Breast epithelium (tissue), 4 donors: ENCODE measurements around the gene TTLL3. TPM values are rescaled to one million over a fixed set of nuclear protein-coding genes. Genes with fewer than 3 reads are reported as not detected.
A peak's percentile ranks its signal among the peaks of the same experiment; 100 is the strongest.

Experiments used
- DNase-seq, 2 donors: peaks; one replicate each; pipeline ENCODE4 v3.0.0-alpha.2; 2019; ENCODE audit warnings: low spot score in 2 of 2
- H3K27ac ChIP-seq, 2 donors: fragments of 200-600 bp; sonication (generic) in 1 of 2; one replicate each; pipeline ENCODE4 v1.5.1; 2016 to 2019; ENCODE audit warnings: mild to moderate bottlenecking in 1 of 2
- H3K27me3 ChIP-seq, 2 donors: fragments of 200-600 bp; sonication (generic) in 1 of 2; one replicate each; pipeline versions ENCODE4 v1.5.1 to v1.6.0; 2017 to 2019; ENCODE audit warnings: control low read depth in 1 of 2, mild to moderate bottlenecking in 1 of 2
- H3K36me3 ChIP-seq: fragments of 200-600 bp; one replicate; pipeline ENCODE4 v1.5.1; 2019
- H3K4me1 ChIP-seq, 2 donors: fragments of 200-600 bp; sonication (generic); one replicate each; pipeline ENCODE4 v1.5.1; 2016 to 2019; ENCODE audit warnings: control low read depth in 1 of 2
- H3K4me3 ChIP-seq, 3 donors: fragments of 200-600 bp; sonication (generic); 1 replicate in 2 of 3; 2 replicates in 1 of 3; pipeline ENCODE4 v1.5.1; 2016 to 2019; ENCODE audit warnings: mild to moderate bottlenecking in 3 of 3, moderate library complexity in 2 of 3
- H3K9me3 ChIP-seq, 2 donors: fragments of 200-600 bp; sonication (generic) in 1 of 2; one replicate each; pipeline ENCODE4 v1.5.1; 2016 to 2019; ENCODE audit warnings: control low read depth in 1 of 2
- CTCF ChIP-seq, 3 donors: fragments of 450-650 bp; IDR thresholded peaks; one replicate each; pipeline ENCODE4 v1.5.1; 2016 to 2017; ENCODE audit warnings: antibody characterized with exemption in 3 of 3, mild to moderate bottlenecking in 3 of 3, moderate library complexity in 3 of 3
- POLR2A ChIP-seq: fragments of 450-650 bp; IDR thresholded peaks from one replicate; pipeline ENCODE4 v1.6.1; 2016; ENCODE audit warnings: antibody characterized with exemption, mild to moderate bottlenecking, moderate library complexity
- POLR2AphosphoS5 ChIP-seq, 3 donors: sonication (generic); formaldehyde crosslinking; IDR thresholded peaks; one replicate each; pipeline ENCODE4 v1.6.1; 2017; ENCODE audit warnings: antibody characterized with exemption in 3 of 3
- intact Hi-C: fragments of 100-400 bp; cut with DNase I; formaldehyde crosslinking; loops from one replicate; pipeline ENCODE4 v1.15.1; 2023; ENCODE audit warnings: low total_unique reads
- total RNA-seq, 3 donors: library from RNA; depleted of rRNA; stranded (reverse); fragments of >200 nt; gene quantifications; one replicate each; pipeline ENCODE4 v1.1.0, GENCODE V29; 2016

Gene TTLL3
- 10 to 100 TPM; 63.1 to 76.7 (median 72.3) TPM for total RNA-seq

GRCh38 chr3:9809615-9810432 is at the start of gene TTLL3:
Gene TTLL3 (plus strand): TSS chr3:9810262. CDS start chr3:9810662, 400 bp downstream.
- Histone ChIP-seq H3K36me3 (no peaks in the 10 kb centered on the region), H3K4me1 (no peaks in the 10 kb centered on the region), H3K27me3 (no peaks in the 10 kb centered on the region), H3K27ac (peak within 1 kb of the TSS; percentile 96 to 97), H3K4me3 (peak within 1 kb of the TSS; percentile 72 to 84 (median 74)), H3K9me3 (no peaks in the 10 kb centered on the region)
- peak; percentile 62 to 68 for DNase-seq
- TF ChIP-seq CTCF (IDR thresholded peaks at IDR 0.05) (peak in 1 of 3 donors; percentile 10), POLR2A (no peak), POLR2AphosphoS5 (IDR thresholded peaks at IDR 0.05) (peak; percentile 41 to 59 (median 50))
- intact Hi-C loops, result no loop called here

- intact Hi-C loops, result no loop called here
- TF ChIP-seq CTCF (IDR thresholded peaks at IDR 0.05), result no peak
- TF ChIP-seq POLR2AphosphoS5 (IDR thresholded peaks at IDR 0.05), result no peak
- no peak for TF ChIP-seq POLR2A
- Histone ChIP-seq H3K27me3 (no peaks in the 10 kb centered on the region), H3K4me1 (no peaks in the 10 kb centered on the region), H3K27ac (no peak overlapping the region), H3K4me3 (no peak overlapping the region), H3K36me3 (no peaks in the 10 kb centered on the region), H3K9me3 (no peaks in the 10 kb centered on the region)
- DNase-seq, result no peak
Measured at GRCh38 chr3:9760779-9761505, 49.1 kb upstream of the TTLL3 start.

- intact Hi-C loops, result no loop called here
- H3K36me3 ChIP-seq, result no peaks in the 10 kb centered on the region
- H3K9me3 ChIP-seq, result no peaks in the 10 kb centered on the region
Measured at GRCh38 chr3:9761919-9762318, 48.1 kb upstream of the TTLL3 start.

GRCh38 chr3:9762871-9763270 is 47.2 kb upstream of the TTLL3 start:
- Histone ChIP-seq H3K27me3 (no peaks in the 10 kb centered on the region), H3K9me3 (no peaks in the 10 kb centered on the region), H3K36me3 (no peaks in the 10 kb centered on the region), H3K4me3 (no peak overlapping the region), H3K27ac (no peak overlapping the region), H3K4me1 (no peaks in the 10 kb centered on the region)
- DNase-seq, result no peak
- intact Hi-C loops, result no loop called here
- TF ChIP-seq CTCF (IDR thresholded peaks at IDR 0.05) (no peak), POLR2AphosphoS5 (IDR thresholded peaks at IDR 0.05) (no peak), POLR2A (no peak)

More at GRCh38 chr3:9761919-9762318, 48.1 kb upstream of the TTLL3 start:
- Histone ChIP-seq H3K27ac (no peak overlapping the region), H3K4me1 (no peaks in the 10 kb centered on the region), H3K4me3 (no peak overlapping the region), H3K27me3 (no peaks in the 10 kb centered on the region)
- DNase-seq, result no peak
- TF ChIP-seq CTCF (IDR thresholded peaks at IDR 0.05), result no peak
- no peak for TF ChIP-seq POLR2AphosphoS5 (IDR thresholded peaks at IDR 0.05)
- TF ChIP-seq POLR2A, result no peak

- no peak for TF ChIP-seq POLR2A
- no peak for TF ChIP-seq POLR2AphosphoS5 (IDR thresholded peaks at IDR 0.05)
- no peak for TF ChIP-seq CTCF (IDR thresholded peaks at IDR 0.05)
- Histone ChIP-seq H3K27ac (no peak overlapping the region), H3K9me3 (no peaks in the 10 kb centered on the region), H3K4me1 (peaks cover 0 to 3% of the 10 kb centered on the region in 2 donors), H3K4me3 (no peak overlapping the region), H3K36me3 (no peaks in the 10 kb centered on the region), H3K27me3 (no peaks in the 10 kb centered on the region)
- DNase-seq, result no peak
- intact Hi-C loops, result no loop called here
Measured at GRCh38 chr3:9765865-9766264, 44.2 kb upstream of the TTLL3 start.
